IMR-90 (cell line): ENCODE results near the gene VPS11. TPM values are rescaled to one million over a fixed set of nuclear protein-coding genes. Genes with fewer than 3 reads are reported as not detected.

ENCODE experiments used
- ATAC-seq: fragments of 200-7000 bp; cut with Tn5 transposase; 2 replicates; pipeline ENCODE4 v1.9.1; 2020; ENCODE audit warnings: low read depth, mild to moderate bottlenecking, moderate library complexity
- BruUV-seq: library from RNA; stranded (reverse); fragments of 400-500 nt; replicated peaks from 2 replicates; lab custom pipeline; 2021; lab: Mats Ljungman, UMichigan
- CTCF ChIA-PET: fragments of 300-600 bp; formaldehyde crosslinking; extraction: SDS; loops from one replicate; lab custom pipeline; 2021; ENCODE audit warnings: antibody characterized with exemption; lab: Yijun Ruan, JAX
- POLR2A ChIA-PET: fragments of 300-600 bp; sonication (Branson Sonifier 250); formaldehyde crosslinking; loops from one replicate; lab custom pipeline; 2022; ENCODE audit warnings: antibody characterized with exemption; ENCODE audit not compliant: unreplicated experiment; lab: Charles Lee
- DNase-seq: peaks from one replicate; pipeline ENCODE4 v3.0.0; 2013
- H2AFZ ChIP-seq: replicated peaks from 2 replicates; pipeline ENCODE3; 2013; ENCODE audit warnings: low read length, mild to moderate bottlenecking; ENCODE audit not compliant: poor library complexity
- H2AK5ac ChIP-seq: 2 replicates; pipeline ENCODE4 v1.6.1; 2013; ENCODE audit warnings: low read depth, low read length, inconsistent platforms
- H2AK9ac ChIP-seq: replicated peaks from 2 replicates; pipeline ENCODE3; 2013; ENCODE audit warnings: mild to moderate bottlenecking, low read depth, low read length, moderate library complexity; ENCODE audit not compliant: poor library complexity
- H2BK120ac ChIP-seq: 2 replicates; pipeline ENCODE4 v1.6.1; 2013; ENCODE audit warnings: low read depth, low read length, inconsistent platforms
- H2BK15ac ChIP-seq: 3 replicates; pipeline ENCODE4 v1.6.1; 2013; ENCODE audit warnings: low read depth, low read length, inconsistent platforms
- H2BK20ac ChIP-seq: 2 replicates; pipeline ENCODE4 v1.6.1; 2013; ENCODE audit warnings: low read depth, mild to moderate bottlenecking, inconsistent platforms, low read length, moderate library complexity
- H2BK5ac ChIP-seq: 2 replicates; pipeline ENCODE4 v1.6.1; 2013; ENCODE audit warnings: mild to moderate bottlenecking, low read depth, low read length, inconsistent platforms; ENCODE audit not compliant: poor library complexity, severe bottlenecking
- H3K14ac ChIP-seq: replicated peaks from 2 replicates; pipeline ENCODE4 v1.6.1; 2013; ENCODE audit warnings: low read depth, low read length, inconsistent platforms
- H3K18ac ChIP-seq: 2 replicates; pipeline ENCODE4 v1.6.1; 2013; ENCODE audit warnings: low read depth, low read length, control low read depth
- H3K23ac ChIP-seq: 2 replicates; pipeline ENCODE4 v1.6.1; 2013; ENCODE audit warnings: low read depth, low read length, inconsistent platforms
- H3K27ac ChIP-seq: 2 replicates; pipeline ENCODE4 v1.5.1; 2013; ENCODE audit warnings: mild to moderate bottlenecking, control low read depth, low read length; ENCODE audit not compliant: insufficient read depth
- H3K27me3 ChIP-seq: 2 replicates; pipeline ENCODE4 v1.6.1; 2013; ENCODE audit warnings: low read length; ENCODE audit not compliant: control insufficient read depth, insufficient read depth
- H3K36me3 ChIP-seq: 2 replicates; pipeline ENCODE4 v1.6.1; 2013; ENCODE audit warnings: low read length, mixed read lengths; ENCODE audit not compliant: control insufficient read depth, insufficient read depth
- H3K4ac ChIP-seq: 2 replicates; pipeline ENCODE4 v1.6.1; 2013; ENCODE audit warnings: low read depth, low read length, inconsistent platforms
- H3K4me1 ChIP-seq: 2 replicates; pipeline ENCODE4 v1.6.1; 2013; ENCODE audit warnings: low read length, mixed read lengths; ENCODE audit not compliant: control insufficient read depth, insufficient read depth
- H3K4me2 ChIP-seq: 2 replicates; pipeline ENCODE4 v1.6.1; 2013; ENCODE audit warnings: low read depth, mild to moderate bottlenecking, control low read depth, low read length, moderate library complexity
- H3K4me3 ChIP-seq: 2 replicates; pipeline ENCODE4 v1.5.1; 2013; ENCODE audit warnings: low read depth, mild to moderate bottlenecking, control low read depth, low read length, moderate library complexity; ENCODE audit not compliant: insufficient read depth
- H3K56ac ChIP-seq: 2 replicates; pipeline ENCODE4 v1.6.1; 2013; ENCODE audit warnings: low read length, inconsistent platforms; ENCODE audit not compliant: insufficient read depth; ENCODE audit errors: extremely low read depth
- H3K79me1 ChIP-seq, 2 experiments: 2 replicates each; pipeline ENCODE4 v1.6.1; 2013; ENCODE audit warnings: low read length in 2 of 2, inconsistent platforms in 1 of 2, low read depth in 1 of 2
- H3K9ac ChIP-seq: 2 replicates; pipeline ENCODE4 v1.6.1; 2013; ENCODE audit warnings: low read depth, low read length, control low read depth
- H3K9me1 ChIP-seq: 2 replicates; pipeline ENCODE4 v1.6.1; 2013; ENCODE audit warnings: low read length, inconsistent platforms; ENCODE audit not compliant: insufficient read depth
- H3K9me3 ChIP-seq: 2 replicates; pipeline ENCODE4 v1.6.1; 2013; ENCODE audit warnings: low read length; ENCODE audit not compliant: control insufficient read depth, insufficient read depth
- H4K20me1 ChIP-seq: 2 replicates; pipeline ENCODE4 v1.6.1; 2013; ENCODE audit warnings: low read length, inconsistent platforms; ENCODE audit not compliant: insufficient read depth
- H4K5ac ChIP-seq: 2 replicates; pipeline ENCODE4 v1.6.1; 2013; ENCODE audit warnings: mild to moderate bottlenecking, low read depth, low read length, control low read depth
- H4K8ac ChIP-seq, 2 experiments: 2 replicates each; pipeline ENCODE4 v1.6.1; 2013; ENCODE audit warnings: low read depth in 2 of 2, low read length in 2 of 2, control low read depth in 1 of 2, inconsistent platforms in 1 of 2
- H4K91ac ChIP-seq: 2 replicates; pipeline ENCODE4 v1.6.1; 2013; ENCODE audit warnings: low read depth, low read length, inconsistent platforms; ENCODE audit not compliant: insufficient read depth
- BHLHE40 ChIP-seq: fragments of 150-350 bp; IDR thresholded peaks from 2 replicates; pipeline ENCODE4 v1.6.1; 2016; ENCODE audit warnings: mild to moderate bottlenecking, low read depth, low read length
- FOS ChIP-seq: fragments of 150-350 bp; IDR thresholded peaks from 2 replicates; pipeline ENCODE4 v1.6.1; 2016; ENCODE audit warnings: low read depth, low read length
- MAFK ChIP-seq: IDR thresholded peaks from 2 replicates; pipeline ENCODE4 v1.6.1; 2012; ENCODE audit warnings: low read depth, low read length, improper control_type of control experiment
- MAZ ChIP-seq: IDR thresholded peaks from 2 replicates; pipeline ENCODE4 v1.6.1; 2012; ENCODE audit warnings: low read depth, mild to moderate bottlenecking, low read length, improper control_type of control experiment, moderate library complexity, borderline replicate concordance
- MXI1 ChIP-seq: IDR thresholded peaks from 2 replicates; pipeline ENCODE4 v1.6.1; 2012; ENCODE audit warnings: low read depth, mild to moderate bottlenecking, low read length, moderate library complexity, borderline replicate concordance
- RAD21 ChIP-seq: IDR thresholded peaks from 2 replicates; pipeline ENCODE4 v1.6.1; 2012; ENCODE audit warnings: low read length, improper control_type of control experiment
- RCOR1 ChIP-seq: IDR thresholded peaks from 2 replicates; pipeline ENCODE4 v1.6.1; 2012; ENCODE audit warnings: mild to moderate bottlenecking, low read length, improper control_type of control experiment; ENCODE audit not compliant: insufficient replicate concordance
- WGBS, 2 experiments: methylation state at CpG; one replicate each; pipeline versions ENCODE4 v1.1.5 to v1.1.7; 2013; ENCODE audit warnings: missing lambda C conversion rate in 2 of 2; ENCODE audit not compliant: insufficient read length in 1 of 2; ENCODE audit errors: extremely low coverage in 2 of 2; 5-methylcytosine and 5-hydroxymethylcytosine counted together
- dilution Hi-C: fragments of 300-500 bp; cut with HindIII; formaldehyde crosslinking; loops from one replicate; pipeline ENCODE4 v1.14.3; 2018; ENCODE audit warnings: low sequenced_read_pairs; ENCODE audit not compliant: unreplicated experiment
- in situ Hi-C: fragments of 300-500 bp; cut with MboI; formaldehyde crosslinking; loops from 3 replicates; pipeline ENCODE4 v1.14.3; 2019; ENCODE audit warnings: low sequenced_read_pairs, inconsistent platforms, mixed read lengths
- intact Hi-C: fragments of 100-400 bp; cut with micrococcal nuclease; formaldehyde crosslinking; loops from 2 replicates; pipeline ENCODE4 v1.10.0; 2022
- polyA plus RNA-seq, 3 experiments: library from polyadenylated mRNA; depleted of rRNA; stranded (reverse); fragments of >200 nt; gene quantifications; 2 replicates each; pipeline ENCODE4 v1.2.3, GENCODE V29; 2012; ENCODE audit warnings: low replicate concordance in 1 of 3
- total RNA-seq: library from RNA; depleted of rRNA; stranded (reverse); fragments of >200 nt; gene quantifications from 2 replicates; pipeline ENCODE4 v1.2.3, GENCODE V29; 2012
- TF ChIP-seq, protein P1 (sequence below): conservative IDR thresholded peaks from 2 replicates; pipeline ENCODE4 v1.5.1; 2012; ENCODE audit warnings: mild to moderate bottlenecking, low read depth, low read length, improper control_type of control experiment
- TF ChIP-seq, protein P2 (sequence below): fragments of 150-350 bp; IDR thresholded peaks from 2 replicates; pipeline ENCODE4 v1.6.1; 2016; ENCODE audit warnings: low read depth, mild to moderate bottlenecking, low read length, moderate library complexity, borderline replicate concordance

The VPS11 gene
- total and polyA plus RNA-seq, 2 of the 4 experiments (the other 2 are of a cell fraction) = 19.7 to 30.5 TPM

- Histone ChIP-seq H2BK15ac (no peak overlapping the region), H3K9me1 (peaks cover 3% of the 10 kb centered on the region), H3K4me1 (peaks cover 5% of the 10 kb centered on the region), H3K36me3 (peaks cover 29% of the 10 kb centered on the region), H3K14ac (no peak overlapping the region), H3K9me3 (no peaks in the 10 kb centered on the region), H2AK9ac (no peak overlapping the region), H4K20me1 (peaks cover 21% of the 10 kb centered on the region), H4K8ac (no peak overlapping the region), H2AFZ (no peak overlapping the region), H3K4ac (no peak overlapping the region), H4K91ac (no peak overlapping the region), H2BK5ac (no peak overlapping the region), H3K27ac (no peak overlapping the region), H3K27me3 (no peaks in the 10 kb centered on the region), H3K23ac (no peak overlapping the region), H3K18ac (no peak overlapping the region), H2AK5ac (no peak overlapping the region), H3K9ac (no peak overlapping the region), H3K79me1 (peaks cover 19 to 55% of the 10 kb centered on the region in 2 experiments), H2BK20ac (no peak overlapping the region), H3K4me3 (no peak overlapping the region), H3K4me2 (no peak overlapping the region), H2BK120ac (no peak overlapping the region), H3K56ac (no peak overlapping the region), H4K5ac (no peak overlapping the region)
- ChIA-PET CTCF (no interaction called here), POLR2A (no interaction called here)
- dilution Hi-C loops = no loop called here
- DNase-seq = no peak
- intact Hi-C loops = no loop called here
- WGBS, 2 experiments = 90% methylated on average over 3 of the region's 5 CpGs; no CpG with 5 or more reads in 1 of the 2 experiments
- no peak for ATAC-seq
- TF ChIP-seq BHLHE40 (no peak), RAD21 (no peak), FOS (no peak), MAZ (no peak), MAFK (no peak), RCOR1 (no peak), MXI1 (no peak)
- TF ChIP-seq, protein P1, sequence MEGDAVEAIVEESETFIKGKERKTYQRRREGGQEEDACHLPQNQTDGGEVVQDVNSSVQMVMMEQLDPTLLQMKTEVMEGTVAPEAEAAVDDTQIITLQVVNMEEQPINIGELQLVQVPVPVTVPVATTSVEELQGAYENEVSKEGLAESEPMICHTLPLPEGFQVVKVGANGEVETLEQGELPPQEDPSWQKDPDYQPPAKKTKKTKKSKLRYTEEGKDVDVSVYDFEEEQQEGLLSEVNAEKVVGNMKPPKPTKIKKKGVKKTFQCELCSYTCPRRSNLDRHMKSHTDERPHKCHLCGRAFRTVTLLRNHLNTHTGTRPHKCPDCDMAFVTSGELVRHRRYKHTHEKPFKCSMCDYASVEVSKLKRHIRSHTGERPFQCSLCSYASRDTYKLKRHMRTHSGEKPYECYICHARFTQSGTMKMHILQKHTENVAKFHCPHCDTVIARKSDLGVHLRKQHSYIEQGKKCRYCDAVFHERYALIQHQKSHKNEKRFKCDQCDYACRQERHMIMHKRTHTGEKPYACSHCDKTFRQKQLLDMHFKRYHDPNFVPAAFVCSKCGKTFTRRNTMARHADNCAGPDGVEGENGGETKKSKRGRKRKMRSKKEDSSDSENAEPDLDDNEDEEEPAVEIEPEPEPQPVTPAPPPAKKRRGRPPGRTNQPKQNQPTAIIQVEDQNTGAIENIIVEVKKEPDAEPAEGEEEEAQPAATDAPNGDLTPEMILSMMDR = no peak
- TF ChIP-seq, protein P2, sequence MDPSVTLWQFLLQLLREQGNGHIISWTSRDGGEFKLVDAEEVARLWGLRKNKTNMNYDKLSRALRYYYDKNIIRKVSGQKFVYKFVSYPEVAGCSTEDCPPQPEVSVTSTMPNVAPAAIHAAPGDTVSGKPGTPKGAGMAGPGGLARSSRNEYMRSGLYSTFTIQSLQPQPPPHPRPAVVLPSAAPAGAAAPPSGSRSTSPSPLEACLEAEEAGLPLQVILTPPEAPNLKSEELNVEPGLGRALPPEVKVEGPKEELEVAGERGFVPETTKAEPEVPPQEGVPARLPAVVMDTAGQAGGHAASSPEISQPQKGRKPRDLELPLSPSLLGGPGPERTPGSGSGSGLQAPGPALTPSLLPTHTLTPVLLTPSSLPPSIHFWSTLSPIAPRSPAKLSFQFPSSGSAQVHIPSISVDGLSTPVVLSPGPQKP = no peak
- no TSS peak for BruUV-seq
- in situ Hi-C loops = no loop called here
These were observed 46.0 kb upstream of the VPS11 start for GRCh38 chr11:119021631-119022030.
